Keratinocyte (primary cell): Measurements from ENCODE around the gene C16orf90. TPM values are rescaled to one million over a fixed set of nuclear protein-coding genes. Genes with fewer than 3 reads are reported as not detected.

Source experiments
- DNase-seq: peaks from one replicate; pipeline ENCODE4 v3.0.0-alpha.2; 2011; ENCODE audit warnings: low read depth, missing footprints, low spot score
- FAIRE-seq: peaks from 2 replicates; lab custom pipeline; 2011; peaks lifted over from hg19 to GRCh38; lab: Jason Lieb, UNC
- H2AFZ ChIP-seq: 2 replicates; pipeline ENCODE4 v1.6.0; 2012; ENCODE audit warnings: low read length, control low read depth, inconsistent platforms; ENCODE audit not compliant: control insufficient read depth
- H3K27ac ChIP-seq: 2 replicates; pipeline ENCODE4 v1.5.1; 2011; ENCODE audit warnings: low read length; ENCODE audit not compliant: control insufficient read depth, insufficient read depth
- H3K27me3 ChIP-seq: 3 replicates; pipeline ENCODE4 v1.6.0; 2011; ENCODE audit warnings: low read length; ENCODE audit not compliant: control insufficient read depth, insufficient read depth; ENCODE audit errors: extremely low read depth
- H3K36me3 ChIP-seq, 2 experiments: 2 replicates in 1 of 2; 3 replicates in 1 of 2; pipeline ENCODE4 v1.5.1; 2011; ENCODE audit warnings: low read length in 2 of 2, mild to moderate bottlenecking in 1 of 2; ENCODE audit not compliant: control insufficient read depth in 2 of 2, insufficient read depth in 2 of 2; ENCODE audit errors: extremely low read depth in 1 of 2
- H3K4me1 ChIP-seq: 3 replicates; pipeline ENCODE4 v1.5.1; 2011; ENCODE audit warnings: low read length; ENCODE audit not compliant: control insufficient read depth, insufficient read depth; ENCODE audit errors: extremely low read depth
- H3K4me2 ChIP-seq: 3 replicates; pipeline ENCODE4 v1.6.0; 2011; ENCODE audit warnings: low read depth, low read length; ENCODE audit not compliant: control insufficient read depth, insufficient read depth; ENCODE audit errors: extremely low read depth
- H3K4me3 ChIP-seq, 3 experiments: fragments of 200-600 bp in 1 of 3; sonication (generic) in 1 of 3; 2 replicates in 2 of 3; 3 replicates in 1 of 3; pipeline ENCODE4 v1.5.1; 2011 to 2016; ENCODE audit warnings: low read length in 3 of 3, mild to moderate bottlenecking in 3 of 3, control low read depth in 2 of 3, inconsistent platforms in 1 of 3, low read depth in 1 of 3, mixed read lengths in 1 of 3, mixed run types in 1 of 3, moderate library complexity in 1 of 3; ENCODE audit not compliant: control insufficient read depth in 2 of 3, insufficient read depth in 2 of 3; ENCODE audit errors: extremely low read depth in 1 of 3
- H3K79me2 ChIP-seq: 2 replicates; pipeline ENCODE4 v1.6.0; 2012; ENCODE audit warnings: low read length; ENCODE audit not compliant: control insufficient read depth, insufficient read depth
- H3K9ac ChIP-seq: 3 replicates; pipeline ENCODE4 v1.6.0; 2011; ENCODE audit warnings: low read length; ENCODE audit not compliant: control insufficient read depth, insufficient read depth; ENCODE audit errors: extremely low read depth
- H3K9me1 ChIP-seq: 3 replicates; pipeline ENCODE4 v1.6.0; 2011; ENCODE audit warnings: low read length; ENCODE audit not compliant: control insufficient read depth, insufficient read depth; ENCODE audit errors: extremely low read depth
- H3K9me3 ChIP-seq: 2 replicates; pipeline ENCODE4 v1.5.1; 2012; ENCODE audit warnings: low read depth, low read length; ENCODE audit not compliant: control insufficient read depth
- H4K20me1 ChIP-seq: 3 replicates; pipeline ENCODE4 v1.6.0; 2011; ENCODE audit warnings: low read length; ENCODE audit not compliant: control insufficient read depth, insufficient read depth; ENCODE audit errors: extremely low read depth
- EZH2 ChIP-seq: IDR thresholded peaks from one replicate; pipeline ENCODE4 v1.6.1; 2012; ENCODE audit warnings: inconsistent platforms, mild to moderate bottlenecking, low read length, moderate library complexity
- dilution Hi-C: fragments of 300-500 bp; cut with MboI; formaldehyde crosslinking; loops from one replicate; pipeline ENCODE4 v1.7.0; 2020; ENCODE audit warnings: low sequenced_read_pairs; ENCODE audit not compliant: extremely low pct_ligation_motif_present
- polyA plus RNA-seq, 5 experiments: library from polyadenylated mRNA; depleted of rRNA in 3 of 5; stranded (reverse) in 3 of 5; stranded (forward) in 1 of 5; unstranded in 1 of 5; fragments of >200 nt; gene quantifications; 1 replicate in 1 of 5; 2 replicates in 3 of 5; 3 replicates in 1 of 5; pipeline versions ENCODE4 v1.2.1 to v1.2.3, GENCODE V29; 2011 to 2012; ENCODE audit warnings: missing spikeins in 2 of 5, low read depth in 1 of 5, low replicate concordance in 1 of 5
- TF ChIP-seq, protein P1 (sequence below), 3 experiments: IDR thresholded peaks in 1 of 3; conservative IDR thresholded peaks in 1 of 3; optimal IDR thresholded peaks in 1 of 3; 2 replicates in 2 of 3; 3 replicates in 1 of 3; pipeline versions ENCODE3 to v1.5.1; 2011; ENCODE audit warnings: low read length in 3 of 3, mild to moderate bottlenecking in 3 of 3, moderate library complexity in 2 of 3, control low read depth in 1 of 3, inconsistent platforms in 1 of 3; ENCODE audit not compliant: insufficient read depth in 2 of 3; ENCODE audit errors: extremely low read depth in 1 of 3

Gene C16orf90
- polyA plus RNA-seq, 1 donor (not counting 4 experiments of a cell fraction or from before 2014, with no cell fraction given) = not detected

DNA sequence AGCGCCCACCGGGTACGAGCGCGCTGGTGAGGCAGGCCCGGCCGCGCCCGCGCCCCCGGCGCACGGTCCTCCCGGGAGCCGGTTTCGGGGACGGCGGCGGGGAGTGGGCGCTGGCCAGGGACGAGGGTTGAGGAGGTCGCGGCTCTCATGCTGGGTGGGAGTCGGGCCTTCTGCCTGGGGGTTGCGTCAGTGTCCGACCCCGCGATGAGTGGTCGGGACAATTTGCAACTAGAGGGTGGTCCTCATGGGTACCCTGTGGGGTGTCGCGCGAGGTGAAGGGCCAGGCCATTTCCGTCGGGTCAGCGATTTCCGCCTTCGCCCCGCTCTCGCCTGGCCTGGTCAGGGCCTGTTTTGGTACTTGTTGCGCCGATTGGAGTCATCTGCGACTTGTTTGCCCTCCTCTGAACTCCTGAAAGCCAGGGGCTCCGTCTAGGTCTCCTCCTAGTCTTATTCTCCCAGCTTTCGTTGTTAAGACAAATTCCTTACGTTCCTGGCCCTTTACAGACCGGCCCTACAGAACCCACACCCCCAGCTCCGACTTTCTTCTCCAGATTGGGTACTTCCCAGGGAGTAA, 36.9 kb downstream of the C16orf90 start:
- no peaks in the 10 kb centered on the region for H3K9me3 ChIP-seq
- no peaks in the 10 kb centered on the region for H3K9me1 ChIP-seq
- peak overlapping the region; percentile 91 for H2AFZ ChIP-seq
- no peaks in the 10 kb centered on the region for H3K27me3 ChIP-seq
- no peak for DNase-seq
- H3K9ac ChIP-seq = peak overlapping the region; percentile 93
- peak overlapping the region; percentile 80 for H3K4me2 ChIP-seq
- no peak for TF ChIP-seq EZH2
- TF ChIP-seq, protein P1, sequence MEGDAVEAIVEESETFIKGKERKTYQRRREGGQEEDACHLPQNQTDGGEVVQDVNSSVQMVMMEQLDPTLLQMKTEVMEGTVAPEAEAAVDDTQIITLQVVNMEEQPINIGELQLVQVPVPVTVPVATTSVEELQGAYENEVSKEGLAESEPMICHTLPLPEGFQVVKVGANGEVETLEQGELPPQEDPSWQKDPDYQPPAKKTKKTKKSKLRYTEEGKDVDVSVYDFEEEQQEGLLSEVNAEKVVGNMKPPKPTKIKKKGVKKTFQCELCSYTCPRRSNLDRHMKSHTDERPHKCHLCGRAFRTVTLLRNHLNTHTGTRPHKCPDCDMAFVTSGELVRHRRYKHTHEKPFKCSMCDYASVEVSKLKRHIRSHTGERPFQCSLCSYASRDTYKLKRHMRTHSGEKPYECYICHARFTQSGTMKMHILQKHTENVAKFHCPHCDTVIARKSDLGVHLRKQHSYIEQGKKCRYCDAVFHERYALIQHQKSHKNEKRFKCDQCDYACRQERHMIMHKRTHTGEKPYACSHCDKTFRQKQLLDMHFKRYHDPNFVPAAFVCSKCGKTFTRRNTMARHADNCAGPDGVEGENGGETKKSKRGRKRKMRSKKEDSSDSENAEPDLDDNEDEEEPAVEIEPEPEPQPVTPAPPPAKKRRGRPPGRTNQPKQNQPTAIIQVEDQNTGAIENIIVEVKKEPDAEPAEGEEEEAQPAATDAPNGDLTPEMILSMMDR (optimal IDR thresholded peaks at IDR 0.05 in 1 of 3, IDR thresholded peaks at IDR 0.05 in 1 of 3, conservative IDR thresholded peaks at IDR 0.05 in 1 of 3; ENCODE audit: extremely low read depth in 1 of 3, insufficient read depth in 2 of 3, low read length in 3 of 3) = no peak
- peaks cover 52% of the 10 kb centered on the region for H3K79me2 ChIP-seq
- dilution Hi-C loops = no loop called here
- peak overlapping the region; percentile 81 for H3K27ac ChIP-seq
- peaks cover 16% of the 10 kb centered on the region for H3K4me1 ChIP-seq
- FAIRE-seq = no peak
- H3K4me3 ChIP-seq = peak overlapping the region; percentile 70 to 96 (median 92)
- no peaks in the 10 kb centered on the region for H3K36me3 ChIP-seq
- H4K20me1 ChIP-seq = peaks cover 6% of the 10 kb centered on the region

GRCh38 chr16:3457434-3458252, 37.6 kb downstream of the C16orf90 start:
- peak overlapping the region; percentile 93 for H3K9ac ChIP-seq
- H3K27ac ChIP-seq = peak overlapping the region; percentile 87
- peak overlapping the region; percentile 70 to 92 (median 87) for H3K4me3 ChIP-seq
- no peaks in the 10 kb centered on the region for H3K9me1 ChIP-seq
- peak overlapping the region; percentile 99 for H3K4me2 ChIP-seq
- H3K4me1 ChIP-seq = peaks cover 16% of the 10 kb centered on the region
- peaks cover 45% of the 10 kb centered on the region for H3K79me2 ChIP-seq
- TF ChIP-seq EZH2 = no peak
- TF ChIP-seq, protein P1 (optimal IDR thresholded peaks at IDR 0.05 in 1 of 3, IDR thresholded peaks at IDR 0.05 in 1 of 3, conservative IDR thresholded peaks at IDR 0.05 in 1 of 3; ENCODE audit: extremely low read depth in 1 of 3, insufficient read depth in 2 of 3, low read length in 3 of 3) = peak in 2 of 3 experiments; percentile 55 to 58
- H3K27me3 ChIP-seq = no peaks in the 10 kb centered on the region
- H3K9me3 ChIP-seq = no peaks in the 10 kb centered on the region
- peak overlapping the region; percentile 95 for H2AFZ ChIP-seq
- FAIRE-seq = no peak
- no peaks in the 10 kb centered on the region for H3K36me3 ChIP-seq
- peaks cover 6% of the 10 kb centered on the region for H4K20me1 ChIP-seq
- dilution Hi-C loops = no loop called here
- no peak for DNase-seq
